ENCODE results near the gene AGT. TPM values are rescaled to one million over a fixed set of nuclear protein-coding genes. Genes with fewer than 3 reads are reported as not detected.
A peak's percentile ranks its signal among the peaks of the same experiment; 100 is the strongest.

AGT gene
- total and polyA plus RNA-seq, 2 donors from 2014 or later: 30.1 to 65.1 TPM

GRCh38 chr1:230735447-230735846 lies 21.5 kb upstream of the AGT start:
- Histone ChIP-seq H3K27me3 (ENCODE audit: control insufficient read depth, insufficient read depth, low read length) (no peaks in the 10 kb centered on the region), H3K4me1 (ENCODE audit: control insufficient read depth in 2 of 3, insufficient read depth in 2 of 3, low read depth in 1 of 3, low read length in 3 of 3) (no peaks in the 10 kb centered on the region), H3K27ac (ENCODE audit: low read depth in 2 of 2, low read length in 2 of 2) (no peak overlapping the region), H3K36me3 (ENCODE audit: control insufficient read depth in 2 of 3, insufficient read depth in 3 of 3, low read length in 3 of 3) (no peaks in the 10 kb centered on the region), H3K9ac (ENCODE audit: low read length in 3 of 3) (no peak overlapping the region), H3K9me3 (ENCODE audit: control insufficient read depth in 2 of 3, insufficient read depth in 1 of 3, low read length in 3 of 3) (peaks cover 0 to 4% (median 0%) of the 10 kb centered on the region in 3 donors), H3K4me3 (ENCODE audit: low read length in 3 of 3) (no peak overlapping the region)
- TF ChIP-seq CTCF (IDR thresholded peaks at IDR 0.05; ENCODE audit: borderline replicate concordance, extremely low read depth, insufficient read depth): no peak
- DNase-seq (no peak), FAIRE-seq (no peak)
- intact Hi-C loops (cut with DNase I): no loop called here

GRCh38 chr1:230730977-230731376 lies 17.1 kb upstream of the AGT start:
- peak in 1 of 5 donors; percentile 77 for DNase-seq
- Histone ChIP-seq H3K9me3 (ENCODE audit: control insufficient read depth in 2 of 3, insufficient read depth in 1 of 3, low read length in 3 of 3) (no peaks in the 10 kb centered on the region), H3K36me3 (ENCODE audit: control insufficient read depth in 2 of 3, insufficient read depth in 3 of 3, low read length in 3 of 3) (no peaks in the 10 kb centered on the region), H3K4me3 (ENCODE audit: low read length in 3 of 3) (no peak overlapping the region), H3K4me1 (ENCODE audit: control insufficient read depth in 2 of 3, insufficient read depth in 2 of 3, low read depth in 1 of 3, low read length in 3 of 3) (peaks cover 0 to 6% (median 3%) of the 10 kb centered on the region in 3 donors), H3K27me3 (ENCODE audit: control insufficient read depth, insufficient read depth, low read length) (no peaks in the 10 kb centered on the region), H3K9ac (ENCODE audit: low read length in 3 of 3) (no peak overlapping the region), H3K27ac (ENCODE audit: low read depth in 2 of 2, low read length in 2 of 2) (no peak overlapping the region)
- no peak for FAIRE-seq
- TF ChIP-seq CTCF (IDR thresholded peaks at IDR 0.05; ENCODE audit: borderline replicate concordance, extremely low read depth, insufficient read depth): no peak
- intact Hi-C loops (cut with DNase I): no loop called here

- H3K27ac ChIP-seq (ENCODE audit: low read depth in 2 of 2, low read length in 2 of 2): peak overlapping the region in 1 of 2 donors; percentile 41
- TF ChIP-seq CTCF (IDR thresholded peaks at IDR 0.05; ENCODE audit: borderline replicate concordance, extremely low read depth, insufficient read depth): no peak
- FAIRE-seq (no peak), DNase-seq (peak in 1 of 5 donors; percentile 31)
- no peak overlapping the region for H3K9ac ChIP-seq (ENCODE audit: low read length in 3 of 3)
- no peak overlapping the region for H3K4me3 ChIP-seq (ENCODE audit: low read length in 3 of 3)
- H3K4me1 ChIP-seq (ENCODE audit: control insufficient read depth in 2 of 3, insufficient read depth in 2 of 3, low read depth in 1 of 3, low read length in 3 of 3): peaks cover 0 to 6% (median 3%) of the 10 kb centered on the region in 3 donors
- no peaks in the 10 kb centered on the region for H3K9me3 ChIP-seq (ENCODE audit: control insufficient read depth in 2 of 3, insufficient read depth in 1 of 3, low read length in 3 of 3)
- no peaks in the 10 kb centered on the region for H3K27me3 ChIP-seq (ENCODE audit: control insufficient read depth, insufficient read depth, low read length)
- intact Hi-C loops (cut with DNase I): no loop called here
- H3K36me3 ChIP-seq (ENCODE audit: control insufficient read depth in 2 of 3, insufficient read depth in 3 of 3, low read length in 3 of 3): no peaks in the 10 kb centered on the region
Observed at GRCh38 chr1:230728710-230729392, 14.9 kb upstream of the AGT start.
